Neural crest cell (in vitro differentiated cells): Measurements from ENCODE around the gene RPL6. TPM values are rescaled to one million over a fixed set of nuclear protein-coding genes. Genes with fewer than 3 reads are reported as not detected.
"Not testable (repeated sequence)": the region's sequence is repeated elsewhere in the genome, so short reads cannot be mapped to it uniquely, and the experiment has no call there.

Source experiments
- DNase-seq: peaks from one replicate; pipeline ENCODE4 v3.0.0; 2021; ENCODE audit warnings: low read depth, mixed read lengths, low spot score
- H3K27ac Mint-ChIP-seq: one replicate; pipeline ENCODE4 v1.8.0; 2021; ENCODE audit warnings: mild to moderate bottlenecking, mixed read lengths; ENCODE audit not compliant: unreplicated experiment
- H3K27me3 Mint-ChIP-seq: 2 replicates; pipeline ENCODE4 v1.8.0; 2021; ENCODE audit warnings: low read depth, mild to moderate bottlenecking, mixed read lengths
- H3K36me3 Mint-ChIP-seq: 2 replicates; pipeline ENCODE4 v1.8.0; 2021; ENCODE audit warnings: low read depth, mild to moderate bottlenecking, mixed read lengths
- H3K4me1 Mint-ChIP-seq: 2 replicates; pipeline ENCODE4 v1.8.0; 2021; ENCODE audit warnings: mixed read lengths
- H3K4me3 Mint-ChIP-seq: one replicate; pipeline ENCODE4 v1.8.0; 2021; ENCODE audit warnings: mild to moderate bottlenecking, mixed read lengths
- H3K9me3 Mint-ChIP-seq: 2 replicates; pipeline ENCODE4 v1.8.0; 2021; ENCODE audit warnings: mixed read lengths
- CTCF ChIP-seq: fragments of 200-600 bp; sonication (generic); conservative IDR thresholded peaks from 2 replicates; pipeline ENCODE4 v1.5.0; 2021; ENCODE audit warnings: antibody characterized with exemption, mild to moderate bottlenecking
- long read RNA-seq: library from polyadenylated mRNA; unstranded; transcript quantifications from one replicate; pipeline ENCODE4 v2.0.0, GENCODE V29; 2020
- total RNA-seq: library from RNA; stranded (reverse); gene quantifications from 2 replicates; pipeline ENCODE4 v1.2.1, GENCODE V29; 2021

RPL6 gene
- 1,997 and 2,075 TPM in 2 replicates for total RNA-seq
- long read RNA-seq, transcript RPL6-202 (7 exons, 1,074 nt) = minor isoform, 37 of 1,812 reads
- long read RNA-seq, transcript RPL6-201 (7 exons, 947 nt) = major isoform, 1,213 of 1,812 reads
- long read RNA-seq, partial matches to known transcripts = 512 of 1,812 reads
- long read RNA-seq, other reads (novel, unspliced or antisense) = 50 of 1,812 reads

- peaks cover 32% of the 10 kb centered on the region for H3K36me3 Mint-ChIP-seq
- no peak for TF ChIP-seq CTCF
- H3K9me3 Mint-ChIP-seq = no peaks in the 10 kb centered on the region
- peak within 1 kb of the TSS; percentile 100 for H3K4me3 Mint-ChIP-seq
- peaks cover 39% of the 10 kb centered on the region for H3K4me1 Mint-ChIP-seq
- H3K27me3 Mint-ChIP-seq = peaks cover 4% of the 10 kb centered on the region
- H3K27ac Mint-ChIP-seq = peak within 1 kb of the TSS; percentile 100
- DNase-seq = peak; percentile 66
Measured at GRCh38 chr12:112409064-112409905, at the start of gene RPL6. TSS of gene RPL6 (minus strand) at chr12:112409605. CDS start at chr12:112408656, 949 bp downstream.

GRCh38 chr12:112458751-112459150 lies 49.3 kb upstream of the RPL6 start:
- TF ChIP-seq CTCF = no peak
- Mint-ChIP-seq H3K4me3 (no peak overlapping the region), H3K9me3 (no peaks in the 10 kb centered on the region), H3K36me3 (peaks cover 19% of the 10 kb centered on the region), H3K27ac (no peak overlapping the region), H3K4me1 (peaks cover 14% of the 10 kb centered on the region), H3K27me3 (no peaks in the 10 kb centered on the region)
- DNase-seq = no peak

GRCh38 chr12:112458330-112458729 lies 48.9 kb upstream of the RPL6 start:
- Mint-ChIP-seq H3K27me3 (no peaks in the 10 kb centered on the region), H3K27ac (no peak overlapping the region), H3K36me3 (peaks cover 19% of the 10 kb centered on the region), H3K4me3 (no peak overlapping the region), H3K4me1 (peaks cover 14% of the 10 kb centered on the region), H3K9me3 (no peaks in the 10 kb centered on the region)
- DNase-seq = no peak
- no peak for TF ChIP-seq CTCF

- H3K4me3 Mint-ChIP-seq, H3K9me3 Mint-ChIP-seq, DNase-seq: not testable (repeated sequence)
Measured at GRCh38 chr12:112457142-112457541, 47.7 kb upstream of the RPL6 start.

GRCh38 chr12:112456029-112456428 lies 46.6 kb upstream of the RPL6 start:
- no peaks in the 10 kb centered on the region for H3K9me3 Mint-ChIP-seq
- TF ChIP-seq CTCF = no peak
- H3K27ac Mint-ChIP-seq = no peak overlapping the region
- H3K4me3 Mint-ChIP-seq = no peak overlapping the region
- H3K27me3 Mint-ChIP-seq = no peaks in the 10 kb centered on the region
- H3K36me3 Mint-ChIP-seq = peaks cover 19% of the 10 kb centered on the region
- DNase-seq = no peak
- peaks cover 14% of the 10 kb centered on the region for H3K4me1 Mint-ChIP-seq

More at GRCh38 chr12:112457142-112457541, 47.7 kb upstream of the RPL6 start:
- H3K27me3 Mint-ChIP-seq, H3K27ac Mint-ChIP-seq: not testable (repeated sequence)
- Mint-ChIP-seq H3K4me1 (peaks cover 14% of the 10 kb centered on the region), H3K36me3 (peaks cover 19% of the 10 kb centered on the region)

GRCh38 chr12:112450725-112451124 lies 41.3 kb upstream of the RPL6 start:
- DNase-seq = no peak
- Mint-ChIP-seq H3K4me1 (peaks cover 3% of the 10 kb centered on the region), H3K36me3 (peaks cover 5% of the 10 kb centered on the region), H3K27ac (no peak overlapping the region), H3K9me3 (no peaks in the 10 kb centered on the region), H3K27me3 (no peaks in the 10 kb centered on the region), H3K4me3 (no peak overlapping the region)
- TF ChIP-seq CTCF = peak; percentile 37

GRCh38 chr12:112448165-112448564 lies 38.8 kb upstream of the RPL6 start:
- H3K4me3 Mint-ChIP-seq, H3K4me1 Mint-ChIP-seq: not testable (repeated sequence)

More at GRCh38 chr12:112448165-112448564, 38.8 kb upstream of the RPL6 start:
- H3K27me3 Mint-ChIP-seq, H3K27ac Mint-ChIP-seq, H3K36me3 Mint-ChIP-seq, H3K9me3 Mint-ChIP-seq, DNase-seq: not testable (repeated sequence)
